IMR-90 (cell line): ENCODE results near the gene NPFFR2.

ENCODE experiments used
- BHLHE40 ChIP-seq: fragments of 150-350 bp; IDR thresholded peaks from 2 replicates; pipeline ENCODE4 v1.6.1; 2016; ENCODE audit warnings: mild to moderate bottlenecking, low read depth, low read length
- CEBPB ChIP-seq: IDR thresholded peaks from 2 replicates; pipeline ENCODE4 v1.6.1; 2012; ENCODE audit warnings: low read depth, low read length, improper control_type of control experiment
- CHD1 ChIP-seq: IDR thresholded peaks from 2 replicates; pipeline ENCODE4 v1.6.1; 2012; ENCODE audit warnings: low read depth, low read length, improper control_type of control experiment
- FOS ChIP-seq: fragments of 150-350 bp; IDR thresholded peaks from 2 replicates; pipeline ENCODE4 v1.6.1; 2016; ENCODE audit warnings: low read depth, low read length
- MAFK ChIP-seq: IDR thresholded peaks from 2 replicates; pipeline ENCODE4 v1.6.1; 2012; ENCODE audit warnings: low read depth, low read length, improper control_type of control experiment
- MAZ ChIP-seq: IDR thresholded peaks from 2 replicates; pipeline ENCODE4 v1.6.1; 2012; ENCODE audit warnings: low read depth, mild to moderate bottlenecking, low read length, improper control_type of control experiment, moderate library complexity, borderline replicate concordance
- NFE2L2 ChIP-seq: fragments of 150-350 bp; IDR thresholded peaks from 2 replicates; pipeline ENCODE4 v1.6.1; 2016; ENCODE audit warnings: low read depth, mild to moderate bottlenecking, low read length
- POLR2A ChIP-seq: IDR thresholded peaks from 2 replicates; pipeline ENCODE4 v1.6.1; 2012; ENCODE audit warnings: mild to moderate bottlenecking, low read depth, low read length
- RAD21 ChIP-seq: IDR thresholded peaks from 2 replicates; pipeline ENCODE4 v1.6.1; 2012; ENCODE audit warnings: low read length, improper control_type of control experiment
- RCOR1 ChIP-seq: IDR thresholded peaks from 2 replicates; pipeline ENCODE4 v1.6.1; 2012; ENCODE audit warnings: mild to moderate bottlenecking, low read length, improper control_type of control experiment; ENCODE audit not compliant: insufficient replicate concordance
- RFX5 ChIP-seq: IDR thresholded peaks from 2 replicates; pipeline ENCODE4 v1.8.0; 2012; ENCODE audit warnings: low read depth, mild to moderate bottlenecking, low read length, moderate library complexity
- TF ChIP-seq, protein P1 (sequence below): conservative IDR thresholded peaks from 2 replicates; pipeline ENCODE4 v1.5.1; 2012; ENCODE audit warnings: mild to moderate bottlenecking, low read depth, low read length, improper control_type of control experiment
- TF ChIP-seq, protein P2 (sequence below): fragments of 150-350 bp; IDR thresholded peaks from 2 replicates; pipeline ENCODE4 v1.6.1; 2017; ENCODE audit warnings: mild to moderate bottlenecking, antibody characterized with exemption, low read length, low read depth

DNA sequence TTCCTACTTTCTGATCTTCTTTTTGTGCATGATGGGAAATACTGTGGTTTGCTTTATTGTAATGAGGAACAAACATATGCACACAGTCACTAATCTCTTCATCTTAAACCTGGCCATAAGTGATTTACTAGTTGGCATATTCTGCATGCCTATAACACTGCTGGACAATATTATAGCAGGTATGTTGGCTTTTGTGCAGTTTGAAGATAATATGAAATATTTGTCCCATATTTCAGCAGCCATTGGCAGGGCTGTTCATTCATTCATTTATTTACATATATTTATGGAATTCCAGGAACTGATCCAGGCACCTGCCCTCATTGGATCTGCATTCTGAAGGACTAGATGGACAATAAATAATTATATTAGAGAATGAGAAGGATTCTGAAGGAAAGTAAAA lies 96.9 kb downstream of the NPFFR2 start:
- TF ChIP-seq, protein P1, sequence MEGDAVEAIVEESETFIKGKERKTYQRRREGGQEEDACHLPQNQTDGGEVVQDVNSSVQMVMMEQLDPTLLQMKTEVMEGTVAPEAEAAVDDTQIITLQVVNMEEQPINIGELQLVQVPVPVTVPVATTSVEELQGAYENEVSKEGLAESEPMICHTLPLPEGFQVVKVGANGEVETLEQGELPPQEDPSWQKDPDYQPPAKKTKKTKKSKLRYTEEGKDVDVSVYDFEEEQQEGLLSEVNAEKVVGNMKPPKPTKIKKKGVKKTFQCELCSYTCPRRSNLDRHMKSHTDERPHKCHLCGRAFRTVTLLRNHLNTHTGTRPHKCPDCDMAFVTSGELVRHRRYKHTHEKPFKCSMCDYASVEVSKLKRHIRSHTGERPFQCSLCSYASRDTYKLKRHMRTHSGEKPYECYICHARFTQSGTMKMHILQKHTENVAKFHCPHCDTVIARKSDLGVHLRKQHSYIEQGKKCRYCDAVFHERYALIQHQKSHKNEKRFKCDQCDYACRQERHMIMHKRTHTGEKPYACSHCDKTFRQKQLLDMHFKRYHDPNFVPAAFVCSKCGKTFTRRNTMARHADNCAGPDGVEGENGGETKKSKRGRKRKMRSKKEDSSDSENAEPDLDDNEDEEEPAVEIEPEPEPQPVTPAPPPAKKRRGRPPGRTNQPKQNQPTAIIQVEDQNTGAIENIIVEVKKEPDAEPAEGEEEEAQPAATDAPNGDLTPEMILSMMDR = no peak
- no peak for TF ChIP-seq BHLHE40
- no peak for TF ChIP-seq POLR2A
- TF ChIP-seq NFE2L2 = no peak
- no peak for TF ChIP-seq CEBPB
- no peak for TF ChIP-seq MAZ
- no peak for TF ChIP-seq CHD1
- no peak for TF ChIP-seq RAD21
- TF ChIP-seq RFX5 = no peak
- no peak for TF ChIP-seq FOS
- TF ChIP-seq RCOR1 = no peak
- TF ChIP-seq MAFK = no peak
- TF ChIP-seq, protein P2, sequence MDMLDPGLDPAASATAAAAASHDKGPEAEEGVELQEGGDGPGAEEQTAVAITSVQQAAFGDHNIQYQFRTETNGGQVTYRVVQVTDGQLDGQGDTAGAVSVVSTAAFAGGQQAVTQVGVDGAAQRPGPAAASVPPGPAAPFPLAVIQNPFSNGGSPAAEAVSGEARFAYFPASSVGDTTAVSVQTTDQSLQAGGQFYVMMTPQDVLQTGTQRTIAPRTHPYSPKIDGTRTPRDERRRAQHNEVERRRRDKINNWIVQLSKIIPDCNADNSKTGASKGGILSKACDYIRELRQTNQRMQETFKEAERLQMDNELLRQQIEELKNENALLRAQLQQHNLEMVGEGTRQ = no peak
